Measurements from ENCODE around the gene AARSD1. TPM values are rescaled to one million over a fixed set of nuclear protein-coding genes. Genes with fewer than 3 reads are reported as not detected.
"Not testable (repeated sequence)": the region's sequence is repeated elsewhere in the genome, so short reads cannot be mapped to it uniquely, and the experiment has no call there.

The AARSD1 gene
- total RNA-seq, 1 donor from 2014 or later = 70.4 TPM

DNA sequence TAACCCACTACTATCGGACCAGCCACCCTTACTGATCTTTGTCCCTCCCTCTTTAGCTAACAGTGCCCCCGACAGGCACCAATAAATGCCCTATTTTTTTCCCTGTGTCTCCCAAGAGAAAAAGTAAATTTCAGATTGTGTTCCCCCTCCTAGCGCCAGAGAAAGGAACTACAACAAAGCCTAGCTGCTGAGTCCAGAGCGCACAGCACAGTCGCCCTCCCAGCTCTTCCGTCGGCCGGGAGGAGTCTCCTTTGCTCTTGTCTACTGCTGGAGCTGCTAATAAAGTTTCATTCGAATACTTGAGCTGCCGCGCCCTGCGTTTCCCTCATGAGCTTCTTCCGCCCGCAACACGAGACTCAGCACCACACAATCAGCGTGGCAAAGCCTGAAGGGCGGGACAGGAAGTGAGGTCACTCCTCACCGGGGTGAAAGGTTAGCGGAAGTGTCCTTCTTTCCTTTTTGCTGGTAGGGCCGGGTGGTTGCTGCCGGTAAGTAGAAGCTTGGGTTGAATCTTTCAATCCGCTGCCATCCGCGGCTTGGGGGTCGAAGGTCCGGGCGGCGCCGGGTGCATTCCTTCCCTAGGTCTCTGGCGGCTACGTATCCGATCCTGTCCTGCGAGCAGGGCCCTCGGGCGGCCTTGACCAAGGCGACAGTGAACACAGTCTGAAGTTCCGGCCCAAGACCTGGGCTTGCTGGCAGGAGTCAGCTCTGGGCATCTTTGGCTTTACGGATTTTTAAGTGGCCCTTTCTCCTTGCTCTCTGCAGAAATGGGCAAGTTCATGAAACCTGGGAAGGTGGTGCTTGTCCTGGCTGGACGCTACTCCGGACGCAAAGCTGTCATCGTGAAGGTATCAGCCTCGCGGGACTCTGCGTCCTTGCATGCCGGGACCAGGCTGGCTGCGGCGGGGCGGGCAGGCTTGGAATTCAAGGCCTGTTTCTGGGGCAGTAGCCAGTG is 34.0 kb upstream of the AARSD1 start, which contains the start of gene RPL27:
Gene RPL27 (plus strand): TSS at position 436 of the 955 bp plus-strand sequence. CDS start 332 bp downstream, at position 768.
- H3K27me3 Mint-ChIP-seq = no peaks in the 10 kb centered on the region
- peak within 1 kb of the TSS; percentile 98 for H3K4me3 Mint-ChIP-seq
- DNase-seq = peak; percentile 95
- no peaks in the 10 kb centered on the region for H3K9me3 Mint-ChIP-seq
- H3K36me3 Mint-ChIP-seq (ENCODE audit: low read depth) = peaks cover 60% of the 10 kb centered on the region
- POLR2A ChIA-PET = interaction anchor here (0.5 to 4.4 kb wide), 50 partner anchors 8 to 980 kb away, joined by 3 to 124 read pairs (median 6); partner anchors contain the start of genes AARSD1, AOC2, BECN1 and BRCA1
- peak; percentile 95 for ATAC-seq (ENCODE audit: low read depth)
- peak within 1 kb of the TSS; percentile 97 for H3K27ac Mint-ChIP-seq
- intact Hi-C loops (cut with micrococcal nuclease) = loop anchor here (1.0 to 2.0 kb wide), 13 partner anchors 8 to 486 kb away; partner anchors contain the start of genes AARSD1, BECN1, BRCA1 and IFI35
- TF ChIP-seq, protein P1, sequence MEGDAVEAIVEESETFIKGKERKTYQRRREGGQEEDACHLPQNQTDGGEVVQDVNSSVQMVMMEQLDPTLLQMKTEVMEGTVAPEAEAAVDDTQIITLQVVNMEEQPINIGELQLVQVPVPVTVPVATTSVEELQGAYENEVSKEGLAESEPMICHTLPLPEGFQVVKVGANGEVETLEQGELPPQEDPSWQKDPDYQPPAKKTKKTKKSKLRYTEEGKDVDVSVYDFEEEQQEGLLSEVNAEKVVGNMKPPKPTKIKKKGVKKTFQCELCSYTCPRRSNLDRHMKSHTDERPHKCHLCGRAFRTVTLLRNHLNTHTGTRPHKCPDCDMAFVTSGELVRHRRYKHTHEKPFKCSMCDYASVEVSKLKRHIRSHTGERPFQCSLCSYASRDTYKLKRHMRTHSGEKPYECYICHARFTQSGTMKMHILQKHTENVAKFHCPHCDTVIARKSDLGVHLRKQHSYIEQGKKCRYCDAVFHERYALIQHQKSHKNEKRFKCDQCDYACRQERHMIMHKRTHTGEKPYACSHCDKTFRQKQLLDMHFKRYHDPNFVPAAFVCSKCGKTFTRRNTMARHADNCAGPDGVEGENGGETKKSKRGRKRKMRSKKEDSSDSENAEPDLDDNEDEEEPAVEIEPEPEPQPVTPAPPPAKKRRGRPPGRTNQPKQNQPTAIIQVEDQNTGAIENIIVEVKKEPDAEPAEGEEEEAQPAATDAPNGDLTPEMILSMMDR (IDR thresholded peaks at IDR 0.05) = peak; percentile 78
- H3K4me1 Mint-ChIP-seq = peaks cover 31% of the 10 kb centered on the region
- CTCF ChIA-PET = interaction anchor here (0.7 to 2.5 kb wide), 23 partner anchors 8 to 420 kb away, joined by 3 to 19 read pairs (median 6); partner anchors contain the start of genes AARSD1, BECN1, IFI35 and NBR1

DNA sequence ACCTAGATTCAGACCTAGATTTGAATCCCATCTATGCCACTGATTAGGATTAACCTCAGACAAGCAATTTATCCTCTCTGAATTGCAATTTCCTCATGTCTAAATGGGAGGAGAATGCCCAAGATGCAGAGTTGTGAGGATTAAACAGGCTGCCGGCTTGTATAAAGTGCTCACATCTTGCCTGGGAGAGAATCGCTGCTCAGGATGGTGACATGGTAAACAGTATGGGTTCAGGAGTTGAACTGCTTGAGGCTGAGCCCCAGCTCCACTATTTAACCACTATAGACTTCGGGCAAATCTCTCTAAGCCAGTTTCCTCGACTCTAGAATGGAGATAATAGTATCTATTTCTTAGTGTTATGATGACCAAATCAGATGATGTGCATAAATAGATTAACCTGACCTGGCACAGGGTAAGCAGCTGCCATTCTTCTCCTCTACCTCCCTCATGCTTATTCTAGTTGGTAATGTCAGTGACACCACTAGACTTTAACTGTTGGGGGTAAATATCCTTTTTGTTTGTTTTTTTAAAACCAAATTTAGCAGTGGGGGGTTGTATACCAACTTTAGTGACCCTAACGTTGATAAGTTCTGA is 33.2 kb upstream of the AARSD1 start:
- Mint-ChIP-seq H3K27me3 (no peaks in the 10 kb centered on the region), H3K9me3 (no peaks in the 10 kb centered on the region), H3K36me3 (ENCODE audit: low read depth) (peaks cover 61% of the 10 kb centered on the region), H3K27ac (peak overlapping the region; percentile 97), H3K4me1 (peaks cover 31% of the 10 kb centered on the region), H3K4me3 (peak overlapping the region; percentile 98)
- DNase-seq (no peak), ATAC-seq (ENCODE audit: low read depth) (no peak)
- intact Hi-C loops (cut with micrococcal nuclease) = no loop called here
- POLR2A ChIA-PET = interaction anchor here (0.5 to 4.4 kb wide), 43 partner anchors 9 to 1282 kb away, joined by 3 to 124 read pairs (median 7); partner anchors contain the start of genes AARSD1, AOC2, BECN1 and BRCA1
- TF ChIP-seq, protein P1 (IDR thresholded peaks at IDR 0.05) = no peak
- CTCF ChIA-PET = interaction anchor here (0.9 to 2.5 kb wide), 22 partner anchors 9 to 419 kb away, joined by 3 to 19 read pairs (median 6); partner anchors contain the start of genes AARSD1, BECN1, IFI35 and NBR1

DNA sequence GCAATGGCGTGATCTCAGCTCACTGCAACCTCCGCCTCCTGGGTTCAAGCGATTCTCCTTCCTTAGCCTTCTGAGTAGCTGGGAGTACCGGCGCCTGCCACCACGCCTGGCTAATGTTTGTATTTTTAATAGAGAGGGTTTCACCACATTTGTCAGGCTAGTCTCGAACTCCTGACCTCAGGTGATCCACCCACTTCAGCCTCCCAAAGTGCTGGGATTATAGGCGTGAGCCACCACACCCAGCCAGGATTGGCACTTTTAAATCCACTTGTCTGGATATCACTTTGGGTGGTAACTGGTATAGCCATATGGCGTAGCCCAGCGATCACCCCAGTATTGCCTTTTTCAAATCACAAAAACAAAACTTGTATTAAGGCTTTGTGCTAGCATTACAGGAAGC is 29.7 kb upstream of the AARSD1 start:
- CTCF ChIA-PET; H3K9me3 Mint-ChIP-seq; H3K27me3 Mint-ChIP-seq; intact Hi-C loops (cut with micrococcal nuclease); ATAC-seq (ENCODE audit: low read depth); H3K27ac Mint-ChIP-seq; H3K4me3 Mint-ChIP-seq; POLR2A ChIA-PET; DNase-seq: not testable (repeated sequence)
- Mint-ChIP-seq H3K36me3 (ENCODE audit: low read depth) (peaks cover 65% of the 10 kb centered on the region), H3K4me1 (peaks cover 37% of the 10 kb centered on the region)

DNA sequence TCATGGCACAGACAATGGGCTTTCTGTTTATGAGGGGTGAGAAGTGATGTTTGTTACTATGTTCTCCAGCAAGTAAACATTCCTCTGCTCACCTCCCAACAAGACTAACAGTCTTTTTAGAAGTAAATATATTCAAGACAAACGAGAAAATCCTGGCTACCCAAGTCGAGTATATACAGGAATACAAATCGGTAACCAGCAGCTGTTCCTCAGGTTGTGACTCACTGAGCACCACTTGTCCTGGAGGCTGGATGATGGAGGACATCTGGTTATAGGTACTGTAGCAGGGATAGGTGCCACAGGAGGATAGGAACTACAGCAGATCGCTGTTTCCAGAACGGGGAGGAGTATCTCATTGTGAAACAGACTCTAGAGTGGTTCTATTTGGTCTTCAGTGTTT is 28.6 kb upstream of the AARSD1 start:
- Mint-ChIP-seq H3K4me1 (peaks cover 32% of the 10 kb centered on the region), H3K9me3 (no peaks in the 10 kb centered on the region), H3K4me3 (no peak overlapping the region), H3K27ac (no peak overlapping the region), H3K36me3 (ENCODE audit: low read depth) (peaks cover 68% of the 10 kb centered on the region), H3K27me3 (no peaks in the 10 kb centered on the region)
- ATAC-seq (ENCODE audit: low read depth) = no peak
- DNase-seq = no peak
- TF ChIP-seq, protein P1 (IDR thresholded peaks at IDR 0.05) = no peak
- POLR2A ChIA-PET = interaction anchor here (0.5 to 0.6 kb wide), 3 partner anchors 13 to 571 kb away, joined by 3 to 4 read pairs (median 4); partner anchors contain the start of gene PTGES3L
- CTCF ChIA-PET = no interaction called here
- intact Hi-C loops (cut with micrococcal nuclease) = no loop called here

DNA sequence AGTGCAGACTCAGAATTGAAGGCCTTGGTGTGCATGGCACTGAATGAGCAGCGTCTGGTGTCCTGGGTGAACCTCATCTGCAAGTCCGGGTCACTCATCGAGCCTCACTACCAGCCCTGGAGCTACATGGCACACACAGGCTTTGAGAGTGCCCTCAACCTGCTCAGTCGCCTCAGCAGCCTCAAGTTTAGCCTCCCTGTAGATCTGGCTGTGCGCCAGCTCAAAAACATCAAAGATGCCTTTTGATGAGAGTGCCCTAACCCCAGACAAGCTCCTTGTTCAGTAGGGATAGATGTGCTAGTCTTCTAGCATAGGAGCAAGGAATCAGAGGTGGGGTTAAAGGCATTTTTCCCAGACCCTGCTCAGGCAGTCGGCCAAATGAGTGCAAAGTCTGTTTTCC is 27.2 kb upstream of the AARSD1 start:
- H3K36me3 Mint-ChIP-seq (ENCODE audit: low read depth) = peaks cover 79% of the 10 kb centered on the region
- intact Hi-C loops (cut with micrococcal nuclease) = no loop called here
- no peaks in the 10 kb centered on the region for H3K9me3 Mint-ChIP-seq
- ChIA-PET POLR2A (interaction anchor here (1.0 kb wide), 1 partner anchor 10 kb away, joined by 3 read pairs; no protein-coding TSS in a partner anchor), CTCF (no interaction called here)
- ATAC-seq (ENCODE audit: low read depth) = no peak
- no peak overlapping the region for H3K4me3 Mint-ChIP-seq
- H3K27ac Mint-ChIP-seq = no peak overlapping the region
- TF ChIP-seq, protein P1 (IDR thresholded peaks at IDR 0.05) = no peak
- H3K4me1 Mint-ChIP-seq = peaks cover 29% of the 10 kb centered on the region
- no peak for DNase-seq
- H3K27me3 Mint-ChIP-seq = no peaks in the 10 kb centered on the region

Data from activated B cell treated with CpG ODN at 0.5 μM for 24 hours (primary cell).